IMR-90 (cell line): ENCODE data around the gene ASTL. TPM values are rescaled to one million over a fixed set of nuclear protein-coding genes. Genes with fewer than 3 reads are reported as not detected.

ENCODE experiments used
- ATAC-seq: fragments of 200-7000 bp; cut with Tn5 transposase; 2 replicates; pipeline ENCODE4 v1.9.1; 2020; ENCODE audit warnings: low read depth, mild to moderate bottlenecking, moderate library complexity
- BruUV-seq: library from RNA; stranded (reverse); fragments of 400-500 nt; replicated peaks from 2 replicates; lab custom pipeline; 2021; lab: Mats Ljungman, UMichigan
- CTCF ChIA-PET: fragments of 300-600 bp; formaldehyde crosslinking; extraction: SDS; loops from one replicate; lab custom pipeline; 2021; ENCODE audit warnings: antibody characterized with exemption; lab: Yijun Ruan, JAX
- POLR2A ChIA-PET: fragments of 300-600 bp; sonication (Branson Sonifier 250); formaldehyde crosslinking; loops from one replicate; lab custom pipeline; 2022; ENCODE audit warnings: antibody characterized with exemption; ENCODE audit not compliant: unreplicated experiment; lab: Charles Lee
- DNase-seq: peaks from one replicate; pipeline ENCODE4 v3.0.0; 2013
- H2AFZ ChIP-seq: replicated peaks from 2 replicates; pipeline ENCODE3; 2013; ENCODE audit warnings: low read length, mild to moderate bottlenecking; ENCODE audit not compliant: poor library complexity
- H2AK5ac ChIP-seq: 2 replicates; pipeline ENCODE4 v1.6.1; 2013; ENCODE audit warnings: low read depth, low read length, inconsistent platforms
- H2AK9ac ChIP-seq: replicated peaks from 2 replicates; pipeline ENCODE3; 2013; ENCODE audit warnings: mild to moderate bottlenecking, low read depth, low read length, moderate library complexity; ENCODE audit not compliant: poor library complexity
- H2BK120ac ChIP-seq: 2 replicates; pipeline ENCODE4 v1.6.1; 2013; ENCODE audit warnings: low read depth, low read length, inconsistent platforms
- H2BK15ac ChIP-seq: 3 replicates; pipeline ENCODE4 v1.6.1; 2013; ENCODE audit warnings: low read depth, low read length, inconsistent platforms
- H2BK20ac ChIP-seq: 2 replicates; pipeline ENCODE4 v1.6.1; 2013; ENCODE audit warnings: low read depth, mild to moderate bottlenecking, inconsistent platforms, low read length, moderate library complexity
- H2BK5ac ChIP-seq: 2 replicates; pipeline ENCODE4 v1.6.1; 2013; ENCODE audit warnings: mild to moderate bottlenecking, low read depth, low read length, inconsistent platforms; ENCODE audit not compliant: poor library complexity, severe bottlenecking
- H3K14ac ChIP-seq: replicated peaks from 2 replicates; pipeline ENCODE4 v1.6.1; 2013; ENCODE audit warnings: low read depth, low read length, inconsistent platforms
- H3K18ac ChIP-seq: 2 replicates; pipeline ENCODE4 v1.6.1; 2013; ENCODE audit warnings: low read depth, low read length, control low read depth
- H3K23ac ChIP-seq: 2 replicates; pipeline ENCODE4 v1.6.1; 2013; ENCODE audit warnings: low read depth, low read length, inconsistent platforms
- H3K27ac ChIP-seq: 2 replicates; pipeline ENCODE4 v1.5.1; 2013; ENCODE audit warnings: mild to moderate bottlenecking, control low read depth, low read length; ENCODE audit not compliant: insufficient read depth
- H3K27me3 ChIP-seq: 2 replicates; pipeline ENCODE4 v1.6.1; 2013; ENCODE audit warnings: low read length; ENCODE audit not compliant: control insufficient read depth, insufficient read depth
- H3K36me3 ChIP-seq: 2 replicates; pipeline ENCODE4 v1.6.1; 2013; ENCODE audit warnings: low read length, mixed read lengths; ENCODE audit not compliant: control insufficient read depth, insufficient read depth
- H3K4ac ChIP-seq: 2 replicates; pipeline ENCODE4 v1.6.1; 2013; ENCODE audit warnings: low read depth, low read length, inconsistent platforms
- H3K4me1 ChIP-seq: 2 replicates; pipeline ENCODE4 v1.6.1; 2013; ENCODE audit warnings: low read length, mixed read lengths; ENCODE audit not compliant: control insufficient read depth, insufficient read depth
- H3K4me2 ChIP-seq: 2 replicates; pipeline ENCODE4 v1.6.1; 2013; ENCODE audit warnings: low read depth, mild to moderate bottlenecking, control low read depth, low read length, moderate library complexity
- H3K4me3 ChIP-seq: 2 replicates; pipeline ENCODE4 v1.5.1; 2013; ENCODE audit warnings: low read depth, mild to moderate bottlenecking, control low read depth, low read length, moderate library complexity; ENCODE audit not compliant: insufficient read depth
- H3K56ac ChIP-seq: 2 replicates; pipeline ENCODE4 v1.6.1; 2013; ENCODE audit warnings: low read length, inconsistent platforms; ENCODE audit not compliant: insufficient read depth; ENCODE audit errors: extremely low read depth
- H3K79me1 ChIP-seq, 2 experiments: 2 replicates each; pipeline ENCODE4 v1.6.1; 2013; ENCODE audit warnings: low read length in 2 of 2, inconsistent platforms in 1 of 2, low read depth in 1 of 2
- H3K9ac ChIP-seq: 2 replicates; pipeline ENCODE4 v1.6.1; 2013; ENCODE audit warnings: low read depth, low read length, control low read depth
- H3K9me1 ChIP-seq: 2 replicates; pipeline ENCODE4 v1.6.1; 2013; ENCODE audit warnings: low read length, inconsistent platforms; ENCODE audit not compliant: insufficient read depth
- H3K9me3 ChIP-seq: 2 replicates; pipeline ENCODE4 v1.6.1; 2013; ENCODE audit warnings: low read length; ENCODE audit not compliant: control insufficient read depth, insufficient read depth
- H4K20me1 ChIP-seq: 2 replicates; pipeline ENCODE4 v1.6.1; 2013; ENCODE audit warnings: low read length, inconsistent platforms; ENCODE audit not compliant: insufficient read depth
- H4K5ac ChIP-seq: 2 replicates; pipeline ENCODE4 v1.6.1; 2013; ENCODE audit warnings: mild to moderate bottlenecking, low read depth, low read length, control low read depth
- H4K8ac ChIP-seq, 2 experiments: 2 replicates each; pipeline ENCODE4 v1.6.1; 2013; ENCODE audit warnings: low read depth in 2 of 2, low read length in 2 of 2, control low read depth in 1 of 2, inconsistent platforms in 1 of 2
- H4K91ac ChIP-seq: 2 replicates; pipeline ENCODE4 v1.6.1; 2013; ENCODE audit warnings: low read depth, low read length, inconsistent platforms; ENCODE audit not compliant: insufficient read depth
- BHLHE40 ChIP-seq: fragments of 150-350 bp; IDR thresholded peaks from 2 replicates; pipeline ENCODE4 v1.6.1; 2016; ENCODE audit warnings: mild to moderate bottlenecking, low read depth, low read length
- CEBPB ChIP-seq: IDR thresholded peaks from 2 replicates; pipeline ENCODE4 v1.6.1; 2012; ENCODE audit warnings: low read depth, low read length, improper control_type of control experiment
- FOS ChIP-seq: fragments of 150-350 bp; IDR thresholded peaks from 2 replicates; pipeline ENCODE4 v1.6.1; 2016; ENCODE audit warnings: low read depth, low read length
- MAFK ChIP-seq: IDR thresholded peaks from 2 replicates; pipeline ENCODE4 v1.6.1; 2012; ENCODE audit warnings: low read depth, low read length, improper control_type of control experiment
- MAZ ChIP-seq: IDR thresholded peaks from 2 replicates; pipeline ENCODE4 v1.6.1; 2012; ENCODE audit warnings: low read depth, mild to moderate bottlenecking, low read length, improper control_type of control experiment, moderate library complexity, borderline replicate concordance
- MXI1 ChIP-seq: IDR thresholded peaks from 2 replicates; pipeline ENCODE4 v1.6.1; 2012; ENCODE audit warnings: low read depth, mild to moderate bottlenecking, low read length, moderate library complexity, borderline replicate concordance
- POLR2A ChIP-seq: IDR thresholded peaks from 2 replicates; pipeline ENCODE4 v1.6.1; 2012; ENCODE audit warnings: mild to moderate bottlenecking, low read depth, low read length
- RAD21 ChIP-seq: IDR thresholded peaks from 2 replicates; pipeline ENCODE4 v1.6.1; 2012; ENCODE audit warnings: low read length, improper control_type of control experiment
- RCOR1 ChIP-seq: IDR thresholded peaks from 2 replicates; pipeline ENCODE4 v1.6.1; 2012; ENCODE audit warnings: mild to moderate bottlenecking, low read length, improper control_type of control experiment; ENCODE audit not compliant: insufficient replicate concordance
- RFX5 ChIP-seq: IDR thresholded peaks from 2 replicates; pipeline ENCODE4 v1.8.0; 2012; ENCODE audit warnings: low read depth, mild to moderate bottlenecking, low read length, moderate library complexity
- SMC3 ChIP-seq: fragments of 150-350 bp; IDR thresholded peaks from 2 replicates; pipeline ENCODE4 v1.6.1; 2016; ENCODE audit warnings: low read depth, mild to moderate bottlenecking, antibody characterized with exemption, low read length, moderate library complexity
- WGBS, 2 experiments: methylation state at CpG; one replicate each; pipeline versions ENCODE4 v1.1.5 to v1.1.7; 2013; ENCODE audit warnings: missing lambda C conversion rate in 2 of 2; ENCODE audit not compliant: insufficient read length in 1 of 2; ENCODE audit errors: extremely low coverage in 2 of 2; 5-methylcytosine and 5-hydroxymethylcytosine counted together
- dilution Hi-C: fragments of 300-500 bp; cut with HindIII; formaldehyde crosslinking; loops from one replicate; pipeline ENCODE4 v1.14.3; 2018; ENCODE audit warnings: low sequenced_read_pairs; ENCODE audit not compliant: unreplicated experiment
- in situ Hi-C: fragments of 300-500 bp; cut with MboI; formaldehyde crosslinking; loops from 3 replicates; pipeline ENCODE4 v1.14.3; 2019; ENCODE audit warnings: low sequenced_read_pairs, inconsistent platforms, mixed read lengths
- intact Hi-C: fragments of 100-400 bp; cut with micrococcal nuclease; formaldehyde crosslinking; loops from 2 replicates; pipeline ENCODE4 v1.10.0; 2022
- polyA plus RNA-seq, 3 experiments: library from polyadenylated mRNA; depleted of rRNA; stranded (reverse); fragments of >200 nt; gene quantifications; 2 replicates each; pipeline ENCODE4 v1.2.3, GENCODE V29; 2012; ENCODE audit warnings: low replicate concordance in 1 of 3
- total RNA-seq: library from RNA; depleted of rRNA; stranded (reverse); fragments of >200 nt; gene quantifications from 2 replicates; pipeline ENCODE4 v1.2.3, GENCODE V29; 2012
- TF ChIP-seq, protein P1 (sequence below): conservative IDR thresholded peaks from 2 replicates; pipeline ENCODE4 v1.5.1; 2012; ENCODE audit warnings: mild to moderate bottlenecking, low read depth, low read length, improper control_type of control experiment
- TF ChIP-seq, protein P2 (sequence below): fragments of 150-350 bp; IDR thresholded peaks from 2 replicates; pipeline ENCODE4 v1.6.1; 2016; ENCODE audit warnings: low read depth, mild to moderate bottlenecking, low read length, moderate library complexity, borderline replicate concordance

ASTL gene
- total and polyA plus RNA-seq, 2 of the 4 experiments (the other 2 are of a cell fraction), result not detected

DNA sequence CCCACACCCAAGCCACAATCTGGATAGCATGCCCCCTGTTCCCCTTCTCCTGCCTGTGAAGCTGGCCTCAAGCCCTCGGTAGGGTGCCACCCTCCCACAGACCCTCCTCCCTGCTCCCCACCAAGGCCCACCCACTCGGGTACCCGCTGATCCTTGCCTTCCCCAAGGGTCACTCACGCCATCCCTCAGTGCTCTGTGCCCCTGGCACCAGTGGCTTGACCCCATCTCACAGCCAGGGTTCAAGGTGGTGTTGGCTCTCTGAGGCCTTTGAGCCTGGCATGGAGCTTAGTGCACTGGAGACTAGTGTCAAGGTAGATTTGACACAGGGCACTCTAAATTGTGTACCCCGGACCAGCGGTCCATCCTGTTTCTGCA, 33.8 kb downstream of the ASTL start:
- intact Hi-C loops (no loop called here), in situ Hi-C loops (loop anchor here (25.0 kb wide), 1 partner anchor 92 kb away; no protein-coding TSS in a partner anchor), dilution Hi-C loops (no loop called here)
- POLR2A ChIA-PET, result no interaction called here
- CTCF ChIA-PET, result no interaction called here
- H3K4me1 ChIP-seq, result peaks cover 2% of the 10 kb centered on the region; the same call in 1 of the 2 replicates
- H3K9ac ChIP-seq, result no peak overlapping the region
- H3K4me2 ChIP-seq, result no peak overlapping the region
- no peak overlapping the region for H2AFZ ChIP-seq
- no peak overlapping the region for H2AK5ac ChIP-seq
- no peak overlapping the region for H3K14ac ChIP-seq
- no TSS peak for BruUV-seq
- no peak overlapping the region for H3K18ac ChIP-seq
- no peaks in the 10 kb centered on the region for H4K20me1 ChIP-seq
- TF ChIP-seq BHLHE40, result no peak
- TF ChIP-seq MAFK, result no peak
- no peak for TF ChIP-seq RAD21
- TF ChIP-seq FOS, result no peak
- TF ChIP-seq MXI1, result no peak
- TF ChIP-seq SMC3, result no peak
- TF ChIP-seq, protein P1, sequence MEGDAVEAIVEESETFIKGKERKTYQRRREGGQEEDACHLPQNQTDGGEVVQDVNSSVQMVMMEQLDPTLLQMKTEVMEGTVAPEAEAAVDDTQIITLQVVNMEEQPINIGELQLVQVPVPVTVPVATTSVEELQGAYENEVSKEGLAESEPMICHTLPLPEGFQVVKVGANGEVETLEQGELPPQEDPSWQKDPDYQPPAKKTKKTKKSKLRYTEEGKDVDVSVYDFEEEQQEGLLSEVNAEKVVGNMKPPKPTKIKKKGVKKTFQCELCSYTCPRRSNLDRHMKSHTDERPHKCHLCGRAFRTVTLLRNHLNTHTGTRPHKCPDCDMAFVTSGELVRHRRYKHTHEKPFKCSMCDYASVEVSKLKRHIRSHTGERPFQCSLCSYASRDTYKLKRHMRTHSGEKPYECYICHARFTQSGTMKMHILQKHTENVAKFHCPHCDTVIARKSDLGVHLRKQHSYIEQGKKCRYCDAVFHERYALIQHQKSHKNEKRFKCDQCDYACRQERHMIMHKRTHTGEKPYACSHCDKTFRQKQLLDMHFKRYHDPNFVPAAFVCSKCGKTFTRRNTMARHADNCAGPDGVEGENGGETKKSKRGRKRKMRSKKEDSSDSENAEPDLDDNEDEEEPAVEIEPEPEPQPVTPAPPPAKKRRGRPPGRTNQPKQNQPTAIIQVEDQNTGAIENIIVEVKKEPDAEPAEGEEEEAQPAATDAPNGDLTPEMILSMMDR, result no peak
- TF ChIP-seq RFX5, result no peak
- TF ChIP-seq, protein P2, sequence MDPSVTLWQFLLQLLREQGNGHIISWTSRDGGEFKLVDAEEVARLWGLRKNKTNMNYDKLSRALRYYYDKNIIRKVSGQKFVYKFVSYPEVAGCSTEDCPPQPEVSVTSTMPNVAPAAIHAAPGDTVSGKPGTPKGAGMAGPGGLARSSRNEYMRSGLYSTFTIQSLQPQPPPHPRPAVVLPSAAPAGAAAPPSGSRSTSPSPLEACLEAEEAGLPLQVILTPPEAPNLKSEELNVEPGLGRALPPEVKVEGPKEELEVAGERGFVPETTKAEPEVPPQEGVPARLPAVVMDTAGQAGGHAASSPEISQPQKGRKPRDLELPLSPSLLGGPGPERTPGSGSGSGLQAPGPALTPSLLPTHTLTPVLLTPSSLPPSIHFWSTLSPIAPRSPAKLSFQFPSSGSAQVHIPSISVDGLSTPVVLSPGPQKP, result no peak
- no peak for TF ChIP-seq MAZ
- TF ChIP-seq CEBPB, result no peak
- no peak for TF ChIP-seq POLR2A
- TF ChIP-seq RCOR1, result no peak
- H3K27me3 ChIP-seq, result peaks cover 38% of the 10 kb centered on the region
- no peak overlapping the region for H3K4ac ChIP-seq
- no peak overlapping the region for H4K91ac ChIP-seq
- H3K9me1 ChIP-seq, result no peaks in the 10 kb centered on the region
- no peak overlapping the region for H2BK20ac ChIP-seq
- H2BK5ac ChIP-seq, result no peak overlapping the region
- H3K9me3 ChIP-seq, result peaks cover 15% of the 10 kb centered on the region
- H3K27ac ChIP-seq, result no peak overlapping the region
- no peak overlapping the region for H2BK15ac ChIP-seq
- no peak overlapping the region for H3K56ac ChIP-seq
- no peak overlapping the region for H4K5ac ChIP-seq
- H3K79me1 ChIP-seq, result no peaks in the 10 kb centered on the region
- H3K36me3 ChIP-seq, result no peaks in the 10 kb centered on the region
- no peak overlapping the region for H2BK120ac ChIP-seq
- H4K8ac ChIP-seq, result no peak overlapping the region
- no peak overlapping the region for H3K23ac ChIP-seq
- no peak overlapping the region for H3K4me3 ChIP-seq
- WGBS, 2 experiments, result 82% methylated on average over 4 of the region's 6 CpGs; no CpG with 5 or more reads in 1 of the 2 experiments
- no peak for ATAC-seq
- no peak overlapping the region for H2AK9ac ChIP-seq
- no peak for DNase-seq
